Esophagus squamous epithelium (tissue), 4 donors: ENCODE data around the gene TPX2.

Experiments
- POLR2A ChIP-seq, 4 donors: fragments of 450-650 bp; IDR thresholded peaks; one replicate each; pipeline ENCODE4 v1.6.1; 2017; ENCODE audit warnings: antibody characterized with exemption in 4 of 4, mild to moderate bottlenecking in 4 of 4, moderate library complexity in 3 of 4
- TF ChIP-seq, protein P1 (sequence below), 6 experiments: fragments of 450-650 bp in 4 of 6; fragments of 200-600 bp in 2 of 6; sonication (generic) in 2 of 6; IDR thresholded peaks; one replicate each; pipeline ENCODE4 v1.5.1; 2016 to 2019; ENCODE audit warnings: antibody characterized with exemption in 6 of 6, mild to moderate bottlenecking in 4 of 6, moderate library complexity in 4 of 6

- TF ChIP-seq, protein P1, sequence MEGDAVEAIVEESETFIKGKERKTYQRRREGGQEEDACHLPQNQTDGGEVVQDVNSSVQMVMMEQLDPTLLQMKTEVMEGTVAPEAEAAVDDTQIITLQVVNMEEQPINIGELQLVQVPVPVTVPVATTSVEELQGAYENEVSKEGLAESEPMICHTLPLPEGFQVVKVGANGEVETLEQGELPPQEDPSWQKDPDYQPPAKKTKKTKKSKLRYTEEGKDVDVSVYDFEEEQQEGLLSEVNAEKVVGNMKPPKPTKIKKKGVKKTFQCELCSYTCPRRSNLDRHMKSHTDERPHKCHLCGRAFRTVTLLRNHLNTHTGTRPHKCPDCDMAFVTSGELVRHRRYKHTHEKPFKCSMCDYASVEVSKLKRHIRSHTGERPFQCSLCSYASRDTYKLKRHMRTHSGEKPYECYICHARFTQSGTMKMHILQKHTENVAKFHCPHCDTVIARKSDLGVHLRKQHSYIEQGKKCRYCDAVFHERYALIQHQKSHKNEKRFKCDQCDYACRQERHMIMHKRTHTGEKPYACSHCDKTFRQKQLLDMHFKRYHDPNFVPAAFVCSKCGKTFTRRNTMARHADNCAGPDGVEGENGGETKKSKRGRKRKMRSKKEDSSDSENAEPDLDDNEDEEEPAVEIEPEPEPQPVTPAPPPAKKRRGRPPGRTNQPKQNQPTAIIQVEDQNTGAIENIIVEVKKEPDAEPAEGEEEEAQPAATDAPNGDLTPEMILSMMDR (IDR thresholded peaks at IDR 0.05), result no peak
- no peak for TF ChIP-seq POLR2A (IDR thresholded peaks at IDR 0.05)
Measured at GRCh38 chr20:31838646-31839292, 99.7 kb downstream of the TPX2 start.
